HG02970 (cell line): ENCODE data around the gene DRGX.

Source experiments
- ATAC-seq: cut with Tn5 transposase; IDR thresholded peaks from one replicate; pipeline ENCODE4 v1.9.1; 2021; ENCODE audit warnings: mild to moderate bottlenecking, moderate library complexity, moderate number of reproducible peaks; ENCODE audit not compliant: unreplicated experiment, low FRiP score

DRGX gene

GRCh38 chr10:49350138-49350537 lies 45.8 kb downstream of the DRGX start:
- no peak for ATAC-seq

GRCh38 chr10:49349390-49349789 lies 46.5 kb downstream of the DRGX start:
- ATAC-seq = no peak

GRCh38 chr10:49348593-49348992 lies 47.3 kb downstream of the DRGX start:
- ATAC-seq = no peak

- ATAC-seq = no peak
Observed at GRCh38 chr10:49347827-49348226, 48.1 kb downstream of the DRGX start.

- ATAC-seq = no peak
Observed at GRCh38 chr10:49347342-49347741, 48.5 kb downstream of the DRGX start.

- no peak for ATAC-seq
Observed at GRCh38 chr10:49344840-49345239, 51.0 kb downstream of the DRGX start.

- no peak for ATAC-seq
Observed at GRCh38 chr10:49338604-49339003, 57.3 kb downstream of the DRGX start.

GRCh38 chr10:49335364-49335972 lies 60.4 kb downstream of the DRGX start:
- no peak for ATAC-seq

GRCh38 chr10:49334964-49335363 lies 60.9 kb downstream of the DRGX start:
- no peak for ATAC-seq

- ATAC-seq = no peak
Observed at GRCh38 chr10:49333192-49333591, 62.7 kb downstream of the DRGX start.

- ATAC-seq = no peak
Observed at GRCh38 chr10:49332768-49333167, 63.1 kb downstream of the DRGX start.

- ATAC-seq = no peak
Observed at GRCh38 chr10:49332333-49332732, 63.6 kb downstream of the DRGX start.

GRCh38 chr10:49331431-49331830 lies 64.5 kb downstream of the DRGX start:
- no peak for ATAC-seq

- no peak for ATAC-seq
Observed at GRCh38 chr10:49330127-49330665, 65.7 kb downstream of the DRGX start.

- ATAC-seq = no peak
Observed at GRCh38 chr10:49329146-49329505, 66.8 kb downstream of the DRGX start.

GRCh38 chr10:49328401-49329145 lies 67.3 kb downstream of the DRGX start:
- no peak for ATAC-seq

- ATAC-seq = no peak
Observed at GRCh38 chr10:49327036-49327813, 68.7 kb downstream of the DRGX start.

GRCh38 chr10:49325916-49326783 lies 69.7 kb downstream of the DRGX start:
- ATAC-seq = no peak

GRCh38 chr10:49325131-49325915 lies 70.6 kb downstream of the DRGX start:
- ATAC-seq = no peak

- no peak for ATAC-seq
Observed at GRCh38 chr10:49324711-49325110, 71.2 kb downstream of the DRGX start.
